Endothelial cell of umbilical vein (primary cell): ENCODE data around the gene CYP17A1. TPM values are rescaled to one million over a fixed set of nuclear protein-coding genes. Genes with fewer than 3 reads are reported as not detected.

ENCODE experiments used
- BruUV-seq: library from RNA; stranded (reverse); fragments of 400-500 nt; replicated peaks from 2 replicates; lab custom pipeline; 2021; lab: Mats Ljungman, UMichigan
- CTCF ChIA-PET: fragments of 300-600, 350-600 bp; sonication (Branson Sonifier 250); formaldehyde crosslinking; loops from one replicate; lab custom pipeline; 2021; ENCODE audit warnings: antibody characterized with exemption, inconsistent platforms; lab: Charles Lee
- POLR2A ChIA-PET: fragments of 300-600, 350-600 bp; sonication (Branson Sonifier 250); formaldehyde crosslinking; loops from one replicate; lab custom pipeline; 2021; ENCODE audit warnings: antibody characterized with exemption, inconsistent platforms; lab: Charles Lee
- DNase-seq: peaks from one replicate; pipeline ENCODE4 v3.0.0-alpha.2; 2011; ENCODE audit warnings: low read depth, low spot score
- FAIRE-seq: peaks from 2 replicates; lab custom pipeline; 2011; peaks lifted over from hg19 to GRCh38; lab: Jason Lieb, UNC
- H2AFZ ChIP-seq: 2 replicates; pipeline ENCODE4 v1.6.0; 2012; ENCODE audit warnings: low read depth, low read length, control low read depth, inconsistent platforms
- H3K27ac ChIP-seq: 2 replicates; pipeline ENCODE4 v1.5.1; 2011; ENCODE audit warnings: low read depth, mild to moderate bottlenecking, control low read depth, low read length, moderate library complexity; ENCODE audit not compliant: insufficient read depth
- H3K27me3 ChIP-seq, 2 experiments: 2 replicates each; pipeline versions ENCODE4 v1.6.0 to v1.6.1; 2011; ENCODE audit warnings: low read length in 2 of 2, mixed read lengths in 1 of 2; ENCODE audit not compliant: control insufficient read depth in 2 of 2, insufficient read depth in 2 of 2
- H3K36me3 ChIP-seq, 2 experiments: 2 replicates in 1 of 2; 3 replicates in 1 of 2; pipeline ENCODE4 v1.5.1; 2011; ENCODE audit warnings: low read length in 2 of 2, mild to moderate bottlenecking in 1 of 2, moderate library complexity in 1 of 2; ENCODE audit not compliant: control insufficient read depth in 2 of 2, insufficient read depth in 2 of 2; ENCODE audit errors: extremely low read depth in 1 of 2
- H3K4me1 ChIP-seq: 3 replicates; pipeline ENCODE4 v1.5.1; 2011; ENCODE audit warnings: mild to moderate bottlenecking, low read length; ENCODE audit not compliant: control insufficient read depth, insufficient read depth; ENCODE audit errors: extremely low read depth
- H3K4me2 ChIP-seq: 2 replicates; pipeline ENCODE4 v1.6.1; 2011; ENCODE audit warnings: low read length, control low read depth, mixed read lengths; ENCODE audit not compliant: insufficient read depth
- H3K4me3 ChIP-seq, 3 experiments: fragments of 200-600 bp in 1 of 3; sonication (generic), shearing (Covaris generic) in 1 of 3; replicated peaks in 1 of 3; 2 replicates each; pipeline ENCODE4 v1.5.1; 2011 to 2016; ENCODE audit warnings: control low read depth in 3 of 3, low read length in 3 of 3, mild to moderate bottlenecking in 2 of 3, inconsistent platforms in 1 of 3, low read depth in 1 of 3, moderate library complexity in 1 of 3; ENCODE audit not compliant: insufficient read depth in 1 of 3
- H3K79me2 ChIP-seq: 2 replicates; pipeline ENCODE4 v1.6.0; 2012; ENCODE audit warnings: low read length, inconsistent platforms; ENCODE audit not compliant: control insufficient read depth, insufficient read depth
- H3K9ac ChIP-seq: replicated peaks from 2 replicates; pipeline ENCODE3; 2011; ENCODE audit warnings: low read length, control low read depth; ENCODE audit not compliant: insufficient read depth; ENCODE audit errors: extremely low read depth
- H3K9me1 ChIP-seq: replicated peaks from 3 replicates; pipeline ENCODE4 v1.6.0; 2011; ENCODE audit warnings: mild to moderate bottlenecking, low read length; ENCODE audit not compliant: control insufficient read depth, insufficient read depth; ENCODE audit errors: extremely low read depth
- H3K9me3 ChIP-seq: replicated peaks from 2 replicates; pipeline ENCODE4 v1.5.1; 2012; ENCODE audit warnings: low read length, inconsistent platforms; ENCODE audit not compliant: control insufficient read depth, insufficient read depth
- H4K20me1 ChIP-seq: replicated peaks from 2 replicates; pipeline ENCODE3; 2011; ENCODE audit warnings: mild to moderate bottlenecking, low read length; ENCODE audit not compliant: control insufficient read depth, insufficient read depth; ENCODE audit errors: extremely low read depth
- CTCF ChIP-seq, 2 donors: IDR thresholded peaks; 1 replicate in 1 of 2; 2 replicates in 1 of 2; pipeline ENCODE4 v1.5.1; 2011; ENCODE audit warnings: low read length in 2 of 2, mild to moderate bottlenecking in 2 of 2, moderate library complexity in 2 of 2, control low read depth in 1 of 2, inconsistent platforms in 1 of 2, low read depth in 1 of 2; ENCODE audit not compliant: insufficient read depth in 1 of 2; ENCODE audit errors: extremely low read depth in 1 of 2
- EZH2 ChIP-seq: IDR thresholded peaks from 2 replicates; pipeline ENCODE4 v1.6.1; 2012; ENCODE audit warnings: borderline replicate concordance, low read depth, mild to moderate bottlenecking, moderate library complexity, low read length, inconsistent platforms; ENCODE audit not compliant: severe bottlenecking
- FOS ChIP-seq: IDR thresholded peaks from 2 replicates; pipeline ENCODE4 v1.6.1; 2011; ENCODE audit warnings: mild to moderate bottlenecking, low read length, moderate library complexity, borderline replicate concordance; ENCODE audit not compliant: insufficient read depth
- GATA2 ChIP-seq: IDR thresholded peaks from 2 replicates; pipeline ENCODE4 v1.7.0; 2011; ENCODE audit warnings: low read depth, mild to moderate bottlenecking, moderate library complexity, mixed read lengths, low read length; ENCODE audit not compliant: insufficient read length, insufficient read depth
- JUN ChIP-seq: IDR thresholded peaks from 2 replicates; pipeline ENCODE4 v1.6.1; 2011; ENCODE audit warnings: borderline replicate concordance, low read depth; ENCODE audit not compliant: insufficient read length, insufficient read depth
- MYC ChIP-seq: IDR thresholded peaks from one replicate; pipeline ENCODE4 v1.6.1; 2011; ENCODE audit warnings: mild to moderate bottlenecking, low read depth, low read length
- POLR2A ChIP-seq: IDR thresholded peaks from 2 replicates; pipeline ENCODE4 v1.6.1; 2012; ENCODE audit warnings: low read depth, mild to moderate bottlenecking, control low read depth, low read length
- POLR2AphosphoS5 ChIP-seq: IDR thresholded peaks from 2 replicates; pipeline ENCODE4 v1.6.1; 2012; ENCODE audit warnings: low read depth, mild to moderate bottlenecking, control low read depth, low read length, moderate library complexity; ENCODE audit not compliant: insufficient read depth
- dilution Hi-C: fragments of 300-500 bp; cut with MboI; formaldehyde crosslinking; loops from one replicate; pipeline ENCODE4 v1.15.0; 2019; ENCODE audit warnings: low sequenced_read_pairs; ENCODE audit not compliant: extremely low pct_ligation_motif_present
- intact Hi-C: fragments of 100-400 bp; cut with micrococcal nuclease; formaldehyde crosslinking; loops from one replicate; pipeline ENCODE4 v1.10.0; 2022
- polyA plus RNA-seq, 4 experiments: library from polyadenylated mRNA; depleted of rRNA in 3 of 4; stranded (reverse) in 3 of 4; unstranded in 1 of 4; fragments of >200 nt; gene quantifications; 2 replicates each; pipeline versions ENCODE4 v1.2.1 to v1.2.3, GENCODE V29; 2011 to 2012; ENCODE audit warnings: missing spikeins in 1 of 4
- total RNA-seq: library from RNA; stranded (reverse); gene quantifications from 2 replicates; pipeline ENCODE4 v1.2.3, GENCODE V29; 2021
- TF ChIP-seq, protein P1 (sequence below): IDR thresholded peaks from 2 replicates; pipeline ENCODE4 v1.6.1; 2011; ENCODE audit not compliant: insufficient read depth, insufficient read length

The CYP17A1 gene
- total and polyA plus RNA-seq, 2 donors (not counting 3 experiments of a cell fraction or from before 2014, with no cell fraction given), result not detected

DNA sequence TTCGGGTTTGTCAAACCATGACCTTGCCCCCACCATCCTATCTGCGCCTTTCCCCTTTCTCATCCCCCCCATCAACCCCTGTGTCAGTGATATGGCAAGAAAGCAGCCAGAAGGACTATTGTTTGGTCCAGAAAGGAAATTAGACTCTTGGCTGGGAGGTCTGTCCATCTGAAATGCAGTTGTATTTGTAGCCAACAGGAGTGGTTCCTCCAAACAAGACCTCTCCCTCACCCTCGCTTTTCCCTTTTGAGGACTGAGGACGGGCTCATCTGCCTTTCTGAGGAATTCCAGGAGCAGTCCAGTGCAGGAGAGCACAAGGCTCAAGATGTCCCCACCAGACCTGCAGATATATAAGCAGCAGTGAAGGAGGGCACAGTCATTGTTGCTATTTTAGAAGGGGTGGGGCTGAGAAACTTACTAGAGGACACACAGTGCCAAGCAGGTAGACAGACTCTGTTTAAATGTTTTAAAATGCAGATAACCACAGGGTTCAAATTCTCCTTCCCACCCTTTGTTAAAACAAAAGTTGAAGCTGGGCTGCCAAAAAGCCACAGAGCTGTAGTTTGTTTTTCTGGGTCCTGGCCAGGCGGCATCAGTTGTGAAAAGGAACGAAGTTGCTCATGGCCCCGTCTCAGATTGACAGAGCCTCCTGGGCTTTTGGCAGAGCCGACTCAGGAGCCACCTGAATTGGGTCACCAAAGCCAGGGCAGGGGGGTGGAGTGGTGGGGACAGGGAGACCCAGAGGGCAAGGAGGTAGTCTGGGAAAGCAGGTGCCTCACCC lies 37.3 kb downstream of the CYP17A1 start:
- Histone ChIP-seq H3K4me2 (peak overlapping the region; percentile 75), H3K79me2 (peaks cover 5% of the 10 kb centered on the region), H3K27ac (peak overlapping the region; percentile 85), H3K36me3 (peaks cover 3 to 12% of the 10 kb centered on the region in 2 experiments), H3K4me3 (no peak overlapping the region), H3K9me3 (no peaks in the 10 kb centered on the region), H2AFZ (no peak overlapping the region), H3K9me1 (no peaks in the 10 kb centered on the region), H3K4me1 (peaks cover 65% of the 10 kb centered on the region), H3K9ac (peak overlapping the region; percentile 60), H4K20me1 (no peaks in the 10 kb centered on the region), H3K27me3 (no peaks in the 10 kb centered on the region)
- ChIA-PET POLR2A (interaction anchor here (1.0 kb wide), 1 partner anchor 24 kb away, joined by 4 read pairs; no protein-coding TSS in a partner anchor), CTCF (interaction anchor here (0.7 to 2.0 kb wide), 10 partner anchors 14 to 102 kb away, joined by 3 to 11 read pairs (median 5); no protein-coding TSS in a partner anchor)
- no peak for TF ChIP-seq MYC
- no peak for TF ChIP-seq FOS
- no peak for TF ChIP-seq JUN
- no peak for TF ChIP-seq EZH2
- TF ChIP-seq, protein P1, sequence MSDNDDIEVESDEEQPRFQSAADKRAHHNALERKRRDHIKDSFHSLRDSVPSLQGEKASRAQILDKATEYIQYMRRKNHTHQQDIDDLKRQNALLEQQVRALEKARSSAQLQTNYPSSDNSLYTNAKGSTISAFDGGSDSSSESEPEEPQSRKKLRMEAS, result no peak
- TF ChIP-seq POLR2AphosphoS5, result no peak
- no peak for TF ChIP-seq CTCF (IDR thresholded peaks at IDR 0.05; ENCODE audit: extremely low read depth in 1 of 2, insufficient read depth in 1 of 2, low read depth in 1 of 2, low read length in 2 of 2)
- no peak for TF ChIP-seq POLR2A
- TF ChIP-seq GATA2, result no peak
- FAIRE-seq, result peak; percentile 78
- BruUV-seq, result no TSS peak
- peak; percentile 77 for DNase-seq
- intact Hi-C loops, result no loop called here
- dilution Hi-C loops, result no loop called here
